Common myeloid progenitor, CD34-positive (primary cell): ENCODE measurements around the gene SLC27A2.

Source experiments
- CTCF ChIA-PET: fragments of 350-600 bp; sonication (Branson Sonifier 250); formaldehyde crosslinking; loops from one replicate; lab custom pipeline; 2021; ENCODE audit warnings: antibody characterized with exemption; lab: Charles Lee
- POLR2A ChIA-PET: fragments of 350-600 bp; sonication (Branson Sonifier 250); formaldehyde crosslinking; loops from one replicate; lab custom pipeline; 2021; ENCODE audit warnings: antibody characterized with exemption; lab: Charles Lee
- DNase-seq, 3 donors: peaks; one replicate each; pipeline versions ENCODE4 v3.0.0 to v3.0.0-alpha.2; 2013
- H3K27ac ChIP-seq, 2 experiments: 1 replicate in 1 of 2; 2 replicates in 1 of 2; pipeline ENCODE4 v1.7.0; 2013; ENCODE audit warnings: inconsistent platforms in 2 of 2, low read length in 2 of 2, mild to moderate bottlenecking in 2 of 2, low read depth in 1 of 2, moderate library complexity in 1 of 2; ENCODE audit not compliant: severe bottlenecking in 2 of 2, insufficient read depth in 1 of 2, poor library complexity in 1 of 2
- H3K27me3 ChIP-seq, 5 experiments: replicated peaks in 2 of 5; 1 replicate in 3 of 5; 2 replicates in 2 of 5; pipeline versions ENCODE4 v1.6.1 to v1.7.0; 2013; ENCODE audit warnings: low read length in 4 of 5, mild to moderate bottlenecking in 2 of 5, moderate library complexity in 2 of 5, inconsistent platforms in 1 of 5; ENCODE audit not compliant: insufficient read depth in 5 of 5, control insufficient read depth in 4 of 5
- H3K36me3 ChIP-seq, 4 experiments: 1 replicate in 2 of 4; 2 replicates in 2 of 4; pipeline versions ENCODE4 v1.6.1 to v1.7.0; 2013; ENCODE audit warnings: low read length in 3 of 4, control low read depth in 1 of 4, mild to moderate bottlenecking in 1 of 4; ENCODE audit not compliant: control insufficient read depth in 4 of 4, insufficient read depth in 4 of 4
- H3K4me1 ChIP-seq, 4 experiments: 1 replicate in 3 of 4; 2 replicates in 1 of 4; pipeline versions ENCODE4 v1.6.1 to v1.7.1; 2013; ENCODE audit warnings: low read length in 3 of 4, mild to moderate bottlenecking in 3 of 4, control low read depth in 1 of 4, inconsistent platforms in 1 of 4, moderate library complexity in 1 of 4; ENCODE audit not compliant: control insufficient read depth in 4 of 4, insufficient read depth in 4 of 4; ENCODE audit errors: control extremely low read depth in 1 of 4
- H3K4me3 ChIP-seq, 7 experiments: 1 replicate in 4 of 7; 2 replicates in 3 of 7; pipeline versions ENCODE4 v1.5.1 to v1.7.0; 2013; ENCODE audit warnings: mild to moderate bottlenecking in 7 of 7, low read length in 6 of 7, moderate library complexity in 6 of 7, inconsistent platforms in 2 of 7, low read depth in 2 of 7, control low read depth in 1 of 7; ENCODE audit not compliant: insufficient read depth in 4 of 7, control insufficient read depth in 1 of 7; ENCODE audit errors: extremely low read depth in 1 of 7
- H3K9me3 ChIP-seq, 5 experiments: 1 replicate in 4 of 5; 2 replicates in 1 of 5; pipeline versions ENCODE4 v1.6.1 to v1.7.1; 2013; ENCODE audit warnings: low read length in 4 of 5, mild to moderate bottlenecking in 2 of 5, inconsistent platforms in 1 of 5, low read depth in 1 of 5, moderate library complexity in 1 of 5; ENCODE audit not compliant: control insufficient read depth in 4 of 5, insufficient read depth in 2 of 5; ENCODE audit errors: control extremely low read depth in 1 of 5
- WGBS: methylation state at CpG from one replicate; pipeline ENCODE4 v1.1.5; 2013; ENCODE audit not compliant: insufficient coverage; 5-methylcytosine and 5-hydroxymethylcytosine counted together

SLC27A2 gene

GRCh38 chr15:50231761-50232160 lies 49.8 kb downstream of the SLC27A2 start:
- Histone ChIP-seq H3K27ac (no peak overlapping the region), H3K4me3 (no peak overlapping the region), H3K36me3 (peaks cover 7 to 55% (median 29%) of the 10 kb centered on the region in 4 experiments), H3K9me3 (no peaks in the 10 kb centered on the region), H3K27me3 (no peaks in the 10 kb centered on the region), H3K4me1 (no peaks in the 10 kb centered on the region)
- CTCF ChIA-PET = no interaction called here
- POLR2A ChIA-PET = no interaction called here
- no peak for DNase-seq

- DNase-seq = no peak
- ChIA-PET CTCF (interaction anchor here (1.3 to 1.6 kb wide), 2 partner anchors 9 to 16 kb away, joined by 3 to 5 read pairs; no protein-coding TSS in a partner anchor), POLR2A (no interaction called here)
- H3K4me1 ChIP-seq = no peaks in the 10 kb centered on the region
- H3K4me3 ChIP-seq = no peak overlapping the region
- H3K9me3 ChIP-seq = no peaks in the 10 kb centered on the region
- no peaks in the 10 kb centered on the region for H3K27me3 ChIP-seq
- H3K36me3 ChIP-seq = peaks cover 2 to 45% (median 19%) of the 10 kb centered on the region in 4 experiments
- H3K27ac ChIP-seq = no peak overlapping the region
- WGBS = no CpG with 5 or more reads among the region's 2 CpGs
These were observed 50.8 kb downstream of the SLC27A2 start for GRCh38 chr15:50232791-50233190.

- H3K27ac ChIP-seq = no peak overlapping the region
- POLR2A ChIA-PET = no interaction called here
- no peaks in the 10 kb centered on the region for H3K9me3 ChIP-seq
- CTCF ChIA-PET = interaction anchor here (1.3 to 1.9 kb wide), 3 partner anchors 9 to 45 kb away, joined by 3 to 5 read pairs (median 4); no protein-coding TSS in a partner anchor
- H3K36me3 ChIP-seq = peaks cover 0 to 41% (median 18%) of the 10 kb centered on the region in 4 experiments
- no peak for DNase-seq
- H3K27me3 ChIP-seq = no peaks in the 10 kb centered on the region
- H3K4me1 ChIP-seq = no peaks in the 10 kb centered on the region
- H3K4me3 ChIP-seq = no peak overlapping the region
These were observed 51.3 kb downstream of the SLC27A2 start for GRCh38 chr15:50233192-50233736.

GRCh38 chr15:50234764-50235163 lies 52.8 kb downstream of the SLC27A2 start:
- Histone ChIP-seq H3K9me3 (no peaks in the 10 kb centered on the region), H3K27me3 (no peaks in the 10 kb centered on the region), H3K36me3 (peaks cover 0 to 30% (median 7%) of the 10 kb centered on the region in 4 experiments), H3K4me1 (no peaks in the 10 kb centered on the region), H3K27ac (no peak overlapping the region), H3K4me3 (no peak overlapping the region)
- 100% methylated on average over 1 of the region's 2 CpGs for WGBS
- CTCF ChIA-PET = interaction anchor here (1.9 kb wide), 1 partner anchor 44 kb away, joined by 4 read pairs; no protein-coding TSS in a partner anchor
- DNase-seq = peak in 1 of 3 donors; percentile 20
- POLR2A ChIA-PET = no interaction called here

GRCh38 chr15:50235794-50236193 lies 53.8 kb downstream of the SLC27A2 start:
- Histone ChIP-seq H3K27ac (no peak overlapping the region), H3K27me3 (no peaks in the 10 kb centered on the region), H3K9me3 (no peaks in the 10 kb centered on the region), H3K36me3 (peaks cover 0 to 25% (median 7%) of the 10 kb centered on the region in 4 experiments), H3K4me3 (no peak overlapping the region), H3K4me1 (no peaks in the 10 kb centered on the region)
- WGBS = 86% methylated on average over 1 of the region's 1 CpG
- CTCF ChIA-PET = interaction anchor here (1.1 kb wide), 1 partner anchor 72 kb away, joined by 3 read pairs; no protein-coding TSS in a partner anchor
- POLR2A ChIA-PET = no interaction called here
- no peak for DNase-seq

- POLR2A ChIA-PET = no interaction called here
- no peak overlapping the region for H3K27ac ChIP-seq
- H3K9me3 ChIP-seq = no peaks in the 10 kb centered on the region
- CTCF ChIA-PET = interaction anchor here (1.1 kb wide), 1 partner anchor 72 kb away, joined by 3 read pairs; no protein-coding TSS in a partner anchor
- no peak for DNase-seq
- no peaks in the 10 kb centered on the region for H3K27me3 ChIP-seq
- H3K4me3 ChIP-seq = no peak overlapping the region
- peaks cover 0 to 25% (median 7%) of the 10 kb centered on the region in 4 experiments for H3K36me3 ChIP-seq
- 96% methylated on average over 7 of the region's 9 CpGs for WGBS
- no peaks in the 10 kb centered on the region for H3K4me1 ChIP-seq
These were observed 54.4 kb downstream of the SLC27A2 start for GRCh38 chr15:50236433-50236832.

- Histone ChIP-seq H3K27ac (no peak overlapping the region), H3K4me1 (no peaks in the 10 kb centered on the region), H3K36me3 (peaks cover 0 to 16% (median 3%) of the 10 kb centered on the region in 4 experiments), H3K27me3 (no peaks in the 10 kb centered on the region), H3K9me3 (no peaks in the 10 kb centered on the region), H3K4me3 (no peak overlapping the region)
- WGBS = 100% methylated on average over 2 of the region's 2 CpGs
- CTCF ChIA-PET = interaction anchor here (4.4 kb wide), 1 partner anchor 11 kb away, joined by 20 read pairs; no protein-coding TSS in a partner anchor
- POLR2A ChIA-PET = no interaction called here
- no peak for DNase-seq
These were observed 56.3 kb downstream of the SLC27A2 start for GRCh38 chr15:50238255-50238654.
